GM10847 (cell line): ENCODE data around the gene MZT1.

Experiments
- POLR2A ChIP-seq: IDR thresholded peaks from 2 replicates; pipeline ENCODE4 v1.6.1; 2011; ENCODE audit not compliant: insufficient read length; ENCODE audit errors: extremely low read depth

The MZT1 gene

GRCh38 chr13:72694314-72694713 lies 33.1 kb downstream of the MZT1 start:
- TF ChIP-seq POLR2A, result no peak

- no peak for TF ChIP-seq POLR2A
These were observed 33.6 kb downstream of the MZT1 start for GRCh38 chr13:72693832-72694231.

- TF ChIP-seq POLR2A, result no peak
These were observed 34.4 kb downstream of the MZT1 start for GRCh38 chr13:72692884-72693514.

- TF ChIP-seq POLR2A, result no peak
These were observed 38.2 kb downstream of the MZT1 start for GRCh38 chr13:72689181-72689696.

- TF ChIP-seq POLR2A, result no peak
These were observed 40.7 kb downstream of the MZT1 start for GRCh38 chr13:72686766-72687165.

- TF ChIP-seq POLR2A, result no peak
These were observed 47.1 kb downstream of the MZT1 start for GRCh38 chr13:72680353-72680752.

GRCh38 chr13:72678312-72678711 lies 49.1 kb downstream of the MZT1 start:
- no peak for TF ChIP-seq POLR2A

- TF ChIP-seq POLR2A, result no peak
These were observed 50.0 kb downstream of the MZT1 start for GRCh38 chr13:72677431-72677830.

GRCh38 chr13:72666391-72666790 lies 61.0 kb downstream of the MZT1 start:
- TF ChIP-seq POLR2A, result no peak

GRCh38 chr13:72662548-72662947 lies 64.9 kb downstream of the MZT1 start:
- no peak for TF ChIP-seq POLR2A
